ENCODE measurements around the gene CFAP221. TPM values are rescaled to one million over a fixed set of nuclear protein-coding genes. Genes with fewer than 3 reads are reported as not detected.

CFAP221 gene
- polyA plus RNA-seq, 1 donor (not counting 4 experiments of a cell fraction or from before 2014, with no cell fraction given): not detected

- Histone ChIP-seq H3K9me1 (ENCODE audit: control insufficient read depth, extremely low read depth, insufficient read depth, low read length) (no peaks in the 10 kb centered on the region), H3K9me3 (ENCODE audit: control insufficient read depth, low read depth, low read length) (no peaks in the 10 kb centered on the region), H3K27me3 (ENCODE audit: control insufficient read depth, extremely low read depth, insufficient read depth, low read length) (no peaks in the 10 kb centered on the region), H3K4me1 (ENCODE audit: control insufficient read depth, extremely low read depth, insufficient read depth, low read length) (peaks cover 12% of the 10 kb centered on the region), H3K79me2 (ENCODE audit: control insufficient read depth, insufficient read depth, low read length) (peaks cover 16% of the 10 kb centered on the region), H3K27ac (ENCODE audit: control insufficient read depth, insufficient read depth, low read length) (no peak overlapping the region), H2AFZ (ENCODE audit: control insufficient read depth, low read length) (no peak overlapping the region), H4K20me1 (ENCODE audit: control insufficient read depth, extremely low read depth, insufficient read depth, low read length) (no peaks in the 10 kb centered on the region), H3K9ac (ENCODE audit: control insufficient read depth, extremely low read depth, insufficient read depth, low read length) (no peak overlapping the region), H3K36me3 (ENCODE audit: control insufficient read depth in 2 of 2, extremely low read depth in 1 of 2, insufficient read depth in 2 of 2, low read length in 2 of 2) (peaks cover 8 to 9% of the 10 kb centered on the region in 2 experiments), H3K4me2 (ENCODE audit: control insufficient read depth, extremely low read depth, insufficient read depth, low read depth, low read length) (no peak overlapping the region), H3K4me3 (ENCODE audit: control insufficient read depth in 2 of 3, extremely low read depth in 1 of 3, insufficient read depth in 2 of 3, low read depth in 1 of 3, low read length in 3 of 3) (no peak overlapping the region)
- dilution Hi-C loops (cut with MboI; ENCODE audit: extremely low pct_ligation_motif_present, low sequenced_read_pairs): no loop called here
- FAIRE-seq (no peak), DNase-seq (ENCODE audit: low read depth, low spot score) (no peak)
- no peak for TF ChIP-seq CTCF (optimal IDR thresholded peaks at IDR 0.05 in 1 of 3, IDR thresholded peaks at IDR 0.05 in 1 of 3, conservative IDR thresholded peaks at IDR 0.05 in 1 of 3; ENCODE audit: extremely low read depth in 1 of 3, insufficient read depth in 2 of 3, low read length in 3 of 3)
- TF ChIP-seq EZH2 (IDR thresholded peaks at IDR 0.05; ENCODE audit: low read length): no peak
Measured at GRCh38 chr2:119681868-119682220, 137.6 kb downstream of the CFAP221 start.

- no peaks in the 10 kb centered on the region for H4K20me1 ChIP-seq (ENCODE audit: control insufficient read depth, extremely low read depth, insufficient read depth, low read length)
- no peak overlapping the region for H2AFZ ChIP-seq (ENCODE audit: control insufficient read depth, low read length)
- peaks cover 16% of the 10 kb centered on the region for H3K79me2 ChIP-seq (ENCODE audit: control insufficient read depth, insufficient read depth, low read length)
- no peak for FAIRE-seq
- no peaks in the 10 kb centered on the region for H3K9me3 ChIP-seq (ENCODE audit: control insufficient read depth, low read depth, low read length)
- H3K27ac ChIP-seq (ENCODE audit: control insufficient read depth, insufficient read depth, low read length): no peak overlapping the region
- peaks cover 8 to 9% of the 10 kb centered on the region in 2 experiments for H3K36me3 ChIP-seq (ENCODE audit: control insufficient read depth in 2 of 2, extremely low read depth in 1 of 2, insufficient read depth in 2 of 2, low read length in 2 of 2)
- H3K4me1 ChIP-seq (ENCODE audit: control insufficient read depth, extremely low read depth, insufficient read depth, low read length): peaks cover 12% of the 10 kb centered on the region
- H3K27me3 ChIP-seq (ENCODE audit: control insufficient read depth, extremely low read depth, insufficient read depth, low read length): no peaks in the 10 kb centered on the region
- H3K4me3 ChIP-seq (ENCODE audit: control insufficient read depth in 2 of 3, extremely low read depth in 1 of 3, insufficient read depth in 2 of 3, low read depth in 1 of 3, low read length in 3 of 3): no peak overlapping the region
- H3K4me2 ChIP-seq (ENCODE audit: control insufficient read depth, extremely low read depth, insufficient read depth, low read depth, low read length): no peak overlapping the region
- TF ChIP-seq EZH2 (IDR thresholded peaks at IDR 0.05; ENCODE audit: low read length) (no peak), CTCF (optimal IDR thresholded peaks at IDR 0.05 in 1 of 3, IDR thresholded peaks at IDR 0.05 in 1 of 3, conservative IDR thresholded peaks at IDR 0.05 in 1 of 3; ENCODE audit: extremely low read depth in 1 of 3, insufficient read depth in 2 of 3, low read length in 3 of 3) (no peak)
- no peaks in the 10 kb centered on the region for H3K9me1 ChIP-seq (ENCODE audit: control insufficient read depth, extremely low read depth, insufficient read depth, low read length)
- dilution Hi-C loops (cut with MboI; ENCODE audit: extremely low pct_ligation_motif_present, low sequenced_read_pairs): no loop called here
- DNase-seq (ENCODE audit: low read depth, low spot score): no peak
- H3K9ac ChIP-seq (ENCODE audit: control insufficient read depth, extremely low read depth, insufficient read depth, low read length): no peak overlapping the region
Measured at GRCh38 chr2:119682578-119682977, 138.3 kb downstream of the CFAP221 start.

Data from keratinocyte (primary cell).